Fibroblast of the aortic adventitia (primary cell): Measurements from ENCODE around the gene IGSF1. TPM values are rescaled to one million over a fixed set of nuclear protein-coding genes. Genes with fewer than 3 reads are reported as not detected.

Experiments used
- DNase-seq: peaks from one replicate; pipeline ENCODE4 v3.0.0-alpha.2; 2010; ENCODE audit warnings: low read depth
- H3K4me3 ChIP-seq: 2 replicates; pipeline ENCODE4 v1.5.1; 2011; ENCODE audit warnings: low read depth, mild to moderate bottlenecking, control low read depth, low read length, moderate library complexity
- CTCF ChIP-seq: IDR thresholded peaks from 2 replicates; pipeline ENCODE4 v1.5.1; 2011; ENCODE audit warnings: mild to moderate bottlenecking, low read length, control low read depth, inconsistent platforms; ENCODE audit not compliant: insufficient read depth
- total RNA-seq: library from RNA; depleted of rRNA; stranded (reverse); fragments of >200 nt; gene quantifications from 2 replicates; pipeline ENCODE4 v1.2.3, GENCODE V29; 2012; ENCODE audit warnings: low replicate concordance

The IGSF1 gene
- total RNA-seq, 1 donor, result 0.09 TPM

GRCh38 chrX:131298036-131298435, 8.9 kb upstream of the IGSF1 start:
- TF ChIP-seq CTCF, result no peak
- DNase-seq, result no peak
- no peak overlapping the region for H3K4me3 ChIP-seq

- no peak for TF ChIP-seq CTCF
- DNase-seq, result no peak
- H3K4me3 ChIP-seq, result no peak overlapping the region
These were observed 421 bp upstream of the IGSF1 start for GRCh38 chrX:131289527-131289926.

DNA sequence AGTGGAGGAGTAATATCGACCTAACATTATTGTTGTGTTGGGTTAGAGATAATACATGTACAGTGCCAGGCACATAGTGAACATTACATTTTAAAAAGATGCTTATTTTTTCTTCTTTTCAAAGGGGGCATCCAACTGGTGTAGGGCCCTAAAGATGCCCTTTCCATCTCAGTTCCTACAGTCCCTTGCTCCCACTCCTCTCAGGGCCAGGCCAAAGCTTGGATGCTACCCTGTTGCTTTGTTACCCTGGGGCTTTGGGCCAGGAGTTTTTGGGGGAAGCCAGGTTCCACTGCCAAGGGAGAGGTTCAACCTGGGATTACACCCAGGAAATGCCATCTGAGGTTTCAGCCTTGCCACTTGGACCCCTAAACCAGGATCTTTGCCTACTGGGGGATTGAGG, 918 bp downstream of the IGSF1 start:
- TF ChIP-seq CTCF, result no peak
- no peak overlapping the region for H3K4me3 ChIP-seq
- no peak for DNase-seq

DNA sequence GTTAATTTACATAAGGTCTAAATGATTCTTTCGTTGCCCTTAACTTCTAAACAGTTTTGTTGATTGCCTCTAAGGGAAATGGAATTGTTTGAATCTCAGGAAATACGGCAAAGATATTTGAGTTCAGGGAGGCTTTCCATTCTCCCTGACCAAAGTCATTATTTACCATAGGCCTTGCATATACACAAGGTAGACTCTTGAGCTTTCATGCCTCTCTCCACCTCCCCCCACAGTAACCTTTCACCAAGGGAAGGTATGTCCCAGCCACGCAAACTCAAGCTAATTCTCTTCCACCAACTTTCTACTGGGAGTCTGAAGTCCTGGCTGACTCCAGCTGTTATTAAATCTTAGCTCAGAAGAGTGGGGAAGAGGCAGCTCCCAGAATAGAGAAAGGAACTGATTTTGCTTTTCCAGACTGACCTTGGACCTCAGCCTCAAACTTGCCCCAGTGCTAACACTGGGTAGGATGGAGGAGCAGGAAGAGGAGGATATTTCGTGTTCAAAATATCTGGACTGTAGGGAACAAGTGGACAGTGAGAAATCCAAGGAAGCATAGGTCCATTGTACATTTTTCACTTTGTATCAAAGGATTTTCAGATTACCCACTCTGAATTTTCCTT, 1.4 kb downstream of the IGSF1 start:
- H3K4me3 ChIP-seq, result no peak overlapping the region
- DNase-seq, result no peak
- TF ChIP-seq CTCF, result no peak

- no peak for DNase-seq
- H3K4me3 ChIP-seq, result no peak overlapping the region
- no peak for TF ChIP-seq CTCF
These were observed 9.5 kb downstream of the IGSF1 start for GRCh38 chrX:131279617-131280016.

GRCh38 chrX:131279197-131279596, 9.9 kb downstream of the IGSF1 start:
- no peak overlapping the region for H3K4me3 ChIP-seq
- no peak for DNase-seq
- TF ChIP-seq CTCF, result no peak

- TF ChIP-seq CTCF, result no peak
- no peak for DNase-seq
- no peak overlapping the region for H3K4me3 ChIP-seq
These were observed 11.5 kb downstream of the IGSF1 start for GRCh38 chrX:131277543-131278136.
